ENCODE results near the gene SYT15.
"Not testable (repeated sequence)": the region's sequence is repeated elsewhere in the genome, so short reads cannot be mapped to it uniquely, and the experiment has no call there.

The SYT15 gene

GRCh38 chr10:46593307-46593706 lies 14.4 kb downstream of the SYT15 start:
- DNase-seq: not testable (repeated sequence)

GRCh38 chr10:46594453-46595063 lies 15.6 kb downstream of the SYT15 start:
- not testable (repeated sequence) for DNase-seq

GRCh38 chr10:46596570-46596969 lies 17.6 kb downstream of the SYT15 start:
- not testable (repeated sequence) for DNase-seq

GRCh38 chr10:46597616-46598246 lies 18.8 kb downstream of the SYT15 start:
- DNase-seq: peak in 1 of 2 donors; percentile 14

- DNase-seq: not testable (repeated sequence)
Measured at GRCh38 chr10:46600516-46600915, 21.6 kb downstream of the SYT15 start.

GRCh38 chr10:46615540-46615939 lies 36.6 kb downstream of the SYT15 start:
- not testable (repeated sequence) for DNase-seq

DNA sequence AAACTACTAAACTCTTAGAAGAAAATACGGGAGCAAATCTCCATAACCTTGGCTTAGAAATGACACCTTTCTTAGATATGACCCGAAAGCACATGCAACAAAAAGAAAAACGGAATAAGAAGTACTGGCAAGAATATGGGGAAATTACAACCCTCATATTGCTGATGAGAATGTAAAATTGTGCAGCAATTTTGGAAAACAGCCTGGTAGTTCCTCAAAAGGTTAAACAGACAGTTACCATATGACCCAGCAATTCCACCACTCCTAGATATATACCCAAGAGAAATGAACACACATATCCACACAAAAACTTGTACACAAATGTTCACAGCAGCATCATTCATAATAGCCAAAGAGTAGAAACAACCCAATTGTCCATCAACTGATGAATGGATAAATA lies 37.3 kb downstream of the SYT15 start:
- DNase-seq: not testable (repeated sequence)

GRCh38 chr10:46617134-46617533 lies 38.2 kb downstream of the SYT15 start:
- not testable (repeated sequence) for DNase-seq

DNA sequence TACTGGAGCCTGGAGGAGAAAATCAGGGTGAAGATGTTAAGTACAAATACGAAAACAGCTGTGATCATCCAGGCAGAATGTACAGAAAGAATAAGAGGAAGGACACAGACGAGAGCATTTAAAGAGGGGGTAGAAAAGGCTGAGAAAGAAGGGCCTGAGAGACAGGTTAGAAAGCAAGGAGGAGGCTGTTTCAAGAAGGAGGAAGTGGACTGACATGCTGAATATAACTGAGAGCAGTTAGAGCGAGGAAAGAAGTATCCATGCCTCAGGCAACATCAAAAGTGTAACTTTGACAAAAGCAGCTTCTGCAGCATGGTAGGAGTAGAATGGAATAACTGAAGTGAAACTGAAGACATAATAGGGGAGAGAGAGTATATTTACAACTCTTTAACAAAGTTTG lies 39.0 kb downstream of the SYT15 start:
- DNase-seq: not testable (repeated sequence)

- DNase-seq: not testable (repeated sequence)
Measured at GRCh38 chr10:46623899-46624654, 45.1 kb downstream of the SYT15 start.

DNA sequence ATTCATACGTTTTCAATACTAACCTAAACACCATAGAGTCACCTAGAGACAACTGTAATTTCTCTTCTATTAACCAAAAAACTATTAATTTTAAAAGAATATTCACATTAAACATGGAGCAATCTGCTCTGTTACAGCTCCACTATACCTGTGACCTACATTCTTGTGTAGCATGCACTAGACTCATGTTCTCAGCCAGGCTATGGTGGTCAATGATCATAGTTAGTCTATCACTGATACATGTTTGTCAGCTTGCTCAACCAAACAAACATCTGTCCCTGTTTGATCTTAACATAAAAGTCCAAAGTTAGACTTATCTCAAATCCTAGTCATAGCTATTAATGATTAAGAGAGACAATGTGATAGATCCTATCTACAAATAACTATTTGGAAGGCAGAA lies 50.9 kb downstream of the SYT15 start:
- not testable (repeated sequence) for DNase-seq

GRCh38 chr10:46630816-46631215 lies 51.9 kb downstream of the SYT15 start:
- not testable (repeated sequence) for DNase-seq

- not testable (repeated sequence) for DNase-seq
Measured at GRCh38 chr10:46631683-46632082, 52.8 kb downstream of the SYT15 start.

DNA sequence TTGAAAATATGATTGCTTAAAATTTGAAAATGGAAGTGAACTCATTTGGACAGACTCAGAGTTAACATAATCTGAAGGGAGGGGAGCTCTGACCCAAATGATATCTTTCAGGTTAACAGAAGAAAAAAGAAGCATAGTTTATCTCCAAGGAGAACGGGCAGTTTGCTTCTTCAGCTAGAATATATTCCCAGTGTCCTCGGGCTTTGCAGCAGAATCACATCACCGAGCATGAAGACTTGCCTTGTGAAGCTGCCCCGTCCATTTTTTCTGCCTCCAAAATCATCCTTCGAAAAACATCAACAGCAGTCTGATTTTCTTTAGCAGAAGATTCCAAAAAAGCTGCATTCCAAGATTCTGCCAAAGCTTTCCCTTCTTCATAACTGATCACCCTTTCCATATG lies 55.8 kb downstream of the SYT15 start:
- not testable (repeated sequence) for DNase-seq

DNA sequence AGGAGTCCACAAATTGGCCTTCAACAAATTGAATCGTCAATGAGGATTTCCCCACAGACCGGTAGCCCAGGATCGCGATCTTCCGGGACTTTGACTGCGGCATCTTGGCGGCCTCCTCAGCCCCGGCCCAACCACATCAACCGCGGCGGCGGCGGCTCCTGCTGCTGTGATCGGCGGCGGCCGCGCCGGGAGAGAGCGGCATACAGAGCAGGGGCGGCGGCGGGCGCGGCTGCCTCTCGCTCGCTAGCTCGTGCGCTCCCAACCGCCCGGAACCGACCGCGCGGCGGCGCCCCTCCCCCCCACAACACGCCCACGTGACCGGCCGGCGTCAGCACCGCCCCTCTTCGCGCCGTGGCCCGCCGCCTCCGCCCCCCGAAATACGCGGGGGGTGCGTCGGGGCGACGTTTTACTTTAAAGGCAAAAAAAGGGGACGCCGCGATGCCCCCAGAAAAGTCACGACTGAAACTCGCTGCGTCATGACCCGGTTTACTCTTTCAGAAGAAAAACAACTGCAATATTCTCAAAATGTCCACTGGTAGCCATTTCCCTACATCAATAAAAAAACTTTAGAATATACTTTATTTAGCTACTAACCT lies 56.5 kb downstream of the SYT15 start:
- not testable (repeated sequence) for DNase-seq

DNA sequence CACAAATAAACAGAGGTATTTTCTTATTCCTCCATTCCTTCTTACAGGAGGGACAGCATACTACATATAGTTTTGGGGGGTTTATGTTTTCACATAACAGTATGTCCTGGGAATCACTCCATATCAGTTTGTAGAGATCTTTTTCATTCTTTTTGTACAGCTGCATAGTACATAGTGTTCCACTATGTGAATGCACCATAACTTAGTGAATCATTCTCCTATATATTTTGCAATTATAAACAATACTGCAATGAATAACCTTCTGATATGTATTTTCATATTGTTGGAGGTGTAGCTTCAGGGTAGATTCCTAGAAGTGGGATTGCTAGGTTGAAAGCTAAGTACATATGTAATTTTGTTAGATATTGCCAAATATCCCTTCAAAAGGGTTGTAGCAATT lies 61.1 kb downstream of the SYT15 start:
- not testable (repeated sequence) for DNase-seq
